NCI-H128 (cell line): ENCODE results near the gene PPP2R5C.

ENCODE experiments used
- DNase-seq: peaks from one replicate; lab custom pipeline; 2025; ENCODE audit not compliant: unreplicated experiment; lab: John Stamatoyannopoulos, UW

The PPP2R5C gene

GRCh38 chr14:101882141-101882935 lies 120.8 kb downstream of the PPP2R5C start:
- DNase-seq, result no peak

GRCh38 chr14:101884089-101884933 lies 122.8 kb downstream of the PPP2R5C start:
- no peak for DNase-seq

- no peak for DNase-seq
Observed at GRCh38 chr14:101884934-101885576, 123.5 kb downstream of the PPP2R5C start.

GRCh38 chr14:101887219-101887618 lies 125.7 kb downstream of the PPP2R5C start:
- no peak for DNase-seq

GRCh38 chr14:101888182-101888581 lies 126.7 kb downstream of the PPP2R5C start:
- DNase-seq, result no peak

GRCh38 chr14:101889366-101889765 lies 127.9 kb downstream of the PPP2R5C start:
- no peak for DNase-seq

GRCh38 chr14:101889898-101890297 lies 128.4 kb downstream of the PPP2R5C start:
- DNase-seq, result no peak

GRCh38 chr14:101891471-101891870 lies 130.0 kb downstream of the PPP2R5C start:
- DNase-seq, result no peak

GRCh38 chr14:101893759-101894158 lies 132.2 kb downstream of the PPP2R5C start:
- DNase-seq, result no peak

- DNase-seq, result no peak
Observed at GRCh38 chr14:101894365-101895081, 133.0 kb downstream of the PPP2R5C start.

GRCh38 chr14:101895256-101895655 lies 133.7 kb downstream of the PPP2R5C start:
- no peak for DNase-seq

- no peak for DNase-seq
Observed at GRCh38 chr14:101897326-101897725, 135.8 kb downstream of the PPP2R5C start.

GRCh38 chr14:101898416-101898815 lies 136.9 kb downstream of the PPP2R5C start:
- DNase-seq, result no peak

- DNase-seq, result no peak
Observed at GRCh38 chr14:101899263-101899662, 137.8 kb downstream of the PPP2R5C start.

- DNase-seq, result no peak
Observed at GRCh38 chr14:101900253-101900652, 138.7 kb downstream of the PPP2R5C start.

- no peak for DNase-seq
Observed at GRCh38 chr14:101903111-101903561, 141.6 kb downstream of the PPP2R5C start.

GRCh38 chr14:101905614-101906013 lies 144.1 kb downstream of the PPP2R5C start:
- DNase-seq, result no peak

- DNase-seq, result no peak
Observed at GRCh38 chr14:101906645-101907044, 145.1 kb downstream of the PPP2R5C start.

- no peak for DNase-seq
Observed at GRCh38 chr14:101907619-101908018, 146.1 kb downstream of the PPP2R5C start.

- DNase-seq, result no peak
Observed at GRCh38 chr14:101908795-101909194, 147.3 kb downstream of the PPP2R5C start.
